ENCODE measurements around the gene KY. TPM values are rescaled to one million over a fixed set of nuclear protein-coding genes. Genes with fewer than 3 reads are reported as not detected.

KY gene
- total RNA-seq, 2 donors from 2014 or later: not detected

DNA sequence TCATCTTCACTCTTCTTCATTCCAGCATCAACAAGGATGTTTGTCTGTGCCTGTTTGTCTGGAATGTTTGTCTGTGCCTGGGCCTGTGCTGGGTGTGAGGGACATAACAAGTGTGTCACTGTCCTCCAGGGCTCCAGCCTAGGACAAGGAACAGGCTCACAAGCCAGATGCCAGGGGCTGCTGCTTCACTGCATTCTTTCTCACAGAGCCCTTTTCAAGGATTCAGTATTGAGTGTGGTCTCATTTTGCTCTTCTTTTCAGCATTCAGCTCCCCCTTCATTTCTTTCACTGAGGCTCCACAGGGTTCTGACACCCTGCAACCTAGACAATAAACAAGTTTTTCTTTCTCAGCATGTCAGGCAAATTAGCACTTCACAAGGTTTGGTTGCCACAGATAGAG, 43.6 kb upstream of the KY start:
- no peak overlapping the region for H3K9ac ChIP-seq (ENCODE audit: extremely low read depth, low read length, poor library complexity, severe bottlenecking)
- Mint-ChIP-seq H3K9me3 (no peaks in the 10 kb centered on the region), H3K27ac (no peak overlapping the region), H3K4me1 (peaks cover 9% of the 10 kb centered on the region), H3K4me3 (no peak overlapping the region), H3K36me3 (ENCODE audit: low read depth) (no peaks in the 10 kb centered on the region), H3K27me3 (ENCODE audit: insufficient read depth) (peaks cover 82% of the 10 kb centered on the region)
- no peak overlapping the region for H3K4me3 ChIP-seq (ENCODE audit: low read length)
- peak overlapping the region; percentile 66 for H3K27ac ChIP-seq (ENCODE audit: low read depth, low read length)
- H3K4me1 ChIP-seq (ENCODE audit: control insufficient read depth, insufficient read depth, low read length): no peaks in the 10 kb centered on the region
- TF ChIP-seq CTCF (conservative IDR thresholded peaks at IDR 0.05): no peak
- H3K9me3 ChIP-seq (ENCODE audit: control insufficient read depth, low read length): no peaks in the 10 kb centered on the region
- H3K36me3 ChIP-seq (ENCODE audit: control insufficient read depth, insufficient read depth, low read length): no peaks in the 10 kb centered on the region
- H3K27me3 ChIP-seq (ENCODE audit: control insufficient read depth, insufficient read depth, low read length, poor library complexity, severe bottlenecking): peaks cover 70% of the 10 kb centered on the region
- DNase-seq: peak; percentile 60

DNA sequence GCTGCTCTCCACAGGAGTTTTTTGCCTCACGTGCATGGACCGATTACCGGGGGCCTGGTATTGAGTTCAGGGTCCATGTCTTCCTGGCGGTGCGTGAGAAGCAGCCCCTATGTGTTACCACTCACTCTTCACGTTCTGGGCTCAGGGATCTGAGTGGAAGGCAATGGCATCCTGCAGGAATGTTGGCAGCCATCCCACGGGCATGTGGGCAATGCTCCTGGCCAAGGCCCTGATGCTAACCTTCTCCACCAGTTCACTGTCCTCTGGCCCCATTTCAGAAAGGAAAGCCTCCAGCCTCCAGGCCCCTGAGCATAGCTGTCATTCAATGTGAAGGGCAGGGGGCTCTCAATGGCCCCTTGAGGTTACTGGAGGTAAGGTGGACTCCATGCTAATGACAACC, 43.0 kb upstream of the KY start:
- no peak overlapping the region for H3K4me3 Mint-ChIP-seq
- no peak overlapping the region for H3K9ac ChIP-seq (ENCODE audit: extremely low read depth, low read length, poor library complexity, severe bottlenecking)
- no peaks in the 10 kb centered on the region for H3K36me3 ChIP-seq (ENCODE audit: control insufficient read depth, insufficient read depth, low read length)
- peaks cover 66% of the 10 kb centered on the region for H3K27me3 ChIP-seq (ENCODE audit: control insufficient read depth, insufficient read depth, low read length, poor library complexity, severe bottlenecking)
- H3K36me3 Mint-ChIP-seq (ENCODE audit: low read depth): no peaks in the 10 kb centered on the region
- WGBS, 2 experiments (ENCODE audit: insufficient coverage in 1 of 2, insufficient read length in 1 of 2): 83 to 94% methylated on average over 6 to 7 of the region's 7 CpGs
- H3K4me1 ChIP-seq (ENCODE audit: control insufficient read depth, insufficient read depth, low read length): no peaks in the 10 kb centered on the region
- H3K4me3 ChIP-seq (ENCODE audit: low read length): no peak overlapping the region
- peaks cover 9% of the 10 kb centered on the region for H3K4me1 Mint-ChIP-seq
- no peak overlapping the region for H3K27ac Mint-ChIP-seq
- DNase-seq: no peak
- H3K27me3 Mint-ChIP-seq (ENCODE audit: insufficient read depth): peaks cover 81% of the 10 kb centered on the region
- no peaks in the 10 kb centered on the region for H3K9me3 ChIP-seq (ENCODE audit: control insufficient read depth, low read length)
- no peaks in the 10 kb centered on the region for H3K9me3 Mint-ChIP-seq
- peak overlapping the region; percentile 66 for H3K27ac ChIP-seq (ENCODE audit: low read depth, low read length)
- no peak for TF ChIP-seq CTCF (conservative IDR thresholded peaks at IDR 0.05)

DNA sequence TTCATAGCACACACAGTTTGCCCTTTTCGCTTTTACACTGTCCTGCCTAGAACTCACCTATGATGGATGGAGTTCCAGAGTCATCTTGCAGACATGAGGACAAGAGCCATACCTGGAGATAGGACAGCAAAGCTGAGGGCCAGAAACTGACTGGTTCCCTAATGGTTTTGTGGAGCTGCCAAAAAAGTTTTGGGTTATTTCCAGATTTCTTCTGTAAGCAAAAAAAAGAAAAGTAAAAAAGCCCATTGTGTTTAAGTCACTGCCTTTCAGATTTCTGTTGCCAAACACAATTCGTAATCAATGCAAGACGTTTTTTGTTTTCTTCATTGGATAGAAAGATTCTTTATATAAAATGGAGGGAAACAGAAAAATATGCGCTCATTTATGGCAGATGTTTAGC, 42.4 kb upstream of the KY start:
- no peaks in the 10 kb centered on the region for H3K9me3 ChIP-seq (ENCODE audit: control insufficient read depth, low read length)
- Mint-ChIP-seq H3K4me3 (no peak overlapping the region), H3K27me3 (ENCODE audit: insufficient read depth) (peaks cover 82% of the 10 kb centered on the region), H3K36me3 (ENCODE audit: low read depth) (no peaks in the 10 kb centered on the region), H3K4me1 (peaks cover 9% of the 10 kb centered on the region), H3K9me3 (no peaks in the 10 kb centered on the region), H3K27ac (no peak overlapping the region)
- no peaks in the 10 kb centered on the region for H3K4me1 ChIP-seq (ENCODE audit: control insufficient read depth, insufficient read depth, low read length)
- no peak for TF ChIP-seq CTCF (conservative IDR thresholded peaks at IDR 0.05)
- peaks cover 66% of the 10 kb centered on the region for H3K27me3 ChIP-seq (ENCODE audit: control insufficient read depth, insufficient read depth, low read length, poor library complexity, severe bottlenecking)
- H3K9ac ChIP-seq (ENCODE audit: extremely low read depth, low read length, poor library complexity, severe bottlenecking): no peak overlapping the region
- 89 to 95% methylated on average over 4 of the region's 4 CpGs for WGBS, 2 experiments (ENCODE audit: insufficient coverage in 1 of 2, insufficient read length in 1 of 2)
- H3K27ac ChIP-seq (ENCODE audit: low read depth, low read length): no peak overlapping the region
- H3K4me3 ChIP-seq (ENCODE audit: low read length): no peak overlapping the region
- DNase-seq: no peak
- no peaks in the 10 kb centered on the region for H3K36me3 ChIP-seq (ENCODE audit: control insufficient read depth, insufficient read depth, low read length)

Data from endodermal cell (in vitro differentiated cells).